ENCODE data around the gene NOS1.

NOS1 gene

DNA sequence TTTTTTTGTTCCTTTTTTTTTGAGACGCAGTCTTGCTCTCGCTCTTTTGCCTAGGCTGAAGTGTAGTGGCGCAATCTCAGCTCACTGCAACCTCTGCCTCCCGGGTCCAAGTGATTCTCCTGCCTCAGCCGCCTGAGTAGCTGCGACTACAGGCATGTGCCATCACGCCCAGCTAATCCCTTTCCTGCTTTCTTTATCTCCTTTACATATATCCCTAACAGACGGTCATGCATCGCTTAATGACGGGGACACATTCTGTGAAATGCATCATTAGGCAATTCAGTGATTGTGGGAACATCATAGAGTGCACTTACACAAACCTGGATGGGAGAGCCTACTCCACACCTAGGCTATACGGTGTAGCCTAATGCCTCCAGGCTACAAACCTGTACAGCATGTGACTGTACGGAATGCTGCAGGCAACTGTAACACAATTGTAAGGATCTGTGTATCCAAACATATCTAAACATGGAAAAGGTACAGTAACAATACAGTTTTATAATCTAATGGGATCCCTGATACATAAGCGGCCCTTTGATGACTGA, 32.8 kb downstream of the NOS1 start:
- DNase-seq, result peak; percentile 41

GRCh38 chr12:117322428-117322827, 39.0 kb downstream of the NOS1 start:
- DNase-seq, result no peak

DNA sequence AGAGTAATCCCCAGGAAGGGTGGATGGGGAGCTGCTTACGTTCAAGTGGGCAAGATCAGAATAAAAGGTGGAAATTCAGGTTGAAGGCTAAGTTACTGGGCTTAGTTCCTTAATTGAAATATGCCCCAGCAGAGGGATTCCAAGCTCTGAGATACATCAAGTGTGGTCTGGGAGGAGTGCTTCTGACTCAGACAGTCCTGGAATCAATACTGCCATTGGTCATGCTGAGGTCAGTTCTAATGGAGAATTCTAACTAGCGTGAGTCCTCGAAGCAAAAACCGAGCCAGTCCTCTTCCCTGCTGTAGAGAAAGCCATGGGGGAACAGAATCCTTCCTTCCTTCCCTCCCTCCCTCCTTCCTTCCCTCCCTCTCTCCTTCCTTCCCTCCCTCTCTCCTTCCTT, 39.9 kb downstream of the NOS1 start:
- no peak for DNase-seq

DNA sequence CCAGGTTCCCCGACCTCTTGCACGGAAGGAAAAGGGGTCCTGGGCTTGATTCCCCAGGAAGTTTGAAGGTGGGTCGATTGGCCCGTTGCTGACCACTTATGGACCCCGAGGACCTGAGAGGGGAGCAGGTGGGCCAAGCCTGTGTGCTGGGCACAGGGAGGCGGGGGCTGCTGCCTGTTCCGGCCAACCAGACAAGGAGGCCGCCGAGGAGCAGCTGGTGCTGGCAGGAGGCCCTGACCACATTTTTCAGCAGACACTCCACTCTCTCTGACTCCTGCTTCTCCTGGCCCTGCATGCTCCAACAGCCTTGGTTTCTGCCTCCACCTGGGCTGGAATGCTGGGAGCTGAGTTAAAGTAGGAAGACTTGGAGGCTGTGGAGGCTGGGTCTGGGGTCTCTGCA, 42.8 kb downstream of the NOS1 start:
- DNase-seq, result peak; percentile 32

DNA sequence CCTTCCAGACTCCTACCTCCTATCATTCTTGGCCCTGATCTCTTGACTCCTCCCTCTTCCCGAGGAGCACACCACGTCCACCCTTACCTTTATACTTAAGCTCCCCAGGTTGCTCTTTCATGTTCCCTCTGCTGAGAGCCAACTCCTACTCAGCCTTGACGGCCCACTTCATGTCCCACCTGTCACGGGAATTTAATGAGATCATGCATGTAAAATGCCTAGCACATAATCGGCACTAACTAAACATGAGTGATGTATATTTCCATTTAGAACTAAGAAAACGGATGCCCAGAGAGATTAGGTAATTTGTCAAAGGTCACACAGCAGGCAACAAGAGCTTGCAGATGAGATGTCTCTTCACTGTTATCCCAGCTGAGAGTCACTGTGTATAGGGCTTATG, 45.1 kb downstream of the NOS1 start:
- DNase-seq, result no peak

DNA sequence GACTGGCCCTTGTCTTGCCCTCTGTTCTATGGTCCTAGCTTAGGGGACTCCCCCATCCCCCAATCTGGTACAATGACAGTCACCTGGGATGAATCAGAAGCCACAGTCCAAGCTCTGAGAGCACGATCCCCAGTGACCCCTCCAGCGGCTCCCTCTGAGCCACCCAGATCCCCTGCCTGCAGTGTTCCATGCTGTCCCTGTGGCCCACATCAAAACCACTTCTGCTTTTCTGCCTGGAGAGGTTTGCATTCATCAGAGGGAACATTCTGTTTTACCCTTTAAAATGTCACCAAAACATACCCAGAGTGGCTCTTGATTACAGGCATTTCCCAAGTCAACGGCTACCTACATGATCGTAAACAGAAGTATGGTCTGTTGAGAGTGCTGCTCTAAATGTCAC, 47.5 kb downstream of the NOS1 start:
- DNase-seq, result no peak

GRCh38 chr12:117312770-117313169, 48.7 kb downstream of the NOS1 start:
- DNase-seq, result no peak

- DNase-seq, result no peak
These were observed 52.0 kb downstream of the NOS1 start for GRCh38 chr12:117309276-117309925.

- no peak for DNase-seq
These were observed 61.3 kb downstream of the NOS1 start for GRCh38 chr12:117300174-117300573.

GRCh38 chr12:117298648-117299225, 62.7 kb downstream of the NOS1 start:
- no peak for DNase-seq

DNA sequence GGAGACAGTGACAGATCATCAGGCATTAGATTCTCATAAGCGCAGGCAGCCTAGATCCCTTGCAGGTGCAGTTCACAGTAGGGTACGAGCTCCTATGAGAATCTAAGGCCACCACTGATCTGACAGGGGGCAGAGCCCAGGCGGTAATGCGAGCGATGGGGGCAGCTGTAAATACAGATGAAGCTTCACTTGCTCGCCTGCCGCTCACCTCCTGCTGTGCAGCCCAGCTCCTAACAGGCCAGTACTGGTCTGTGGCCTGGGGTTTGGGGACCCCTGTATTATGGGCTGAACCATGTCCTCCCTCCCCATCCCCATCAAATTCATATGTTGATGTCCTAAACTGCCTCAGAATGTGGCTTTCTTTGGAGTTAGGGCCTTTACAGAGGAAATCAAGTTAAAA, 63.2 kb downstream of the NOS1 start:
- no peak for DNase-seq

DNA sequence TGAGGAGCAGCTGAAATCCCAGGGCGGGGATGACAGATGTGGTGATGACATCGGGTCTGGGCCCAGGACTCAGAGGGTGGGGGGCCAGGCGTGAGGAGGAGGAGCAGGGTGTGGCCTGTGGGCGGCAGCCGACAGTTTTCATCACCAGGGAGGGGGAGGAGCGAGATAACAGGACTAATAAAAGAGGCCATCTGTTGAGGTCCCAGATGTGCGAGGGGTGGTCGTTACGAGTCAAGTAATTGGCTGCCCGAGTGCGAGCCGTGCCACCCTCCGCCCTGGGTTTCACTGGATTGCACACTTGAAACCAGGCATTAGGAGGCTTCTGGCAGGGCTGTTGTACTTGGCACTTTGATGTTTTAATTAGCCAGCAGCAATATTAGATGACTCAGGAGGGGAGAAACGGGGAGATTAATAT, 67.2 kb downstream of the NOS1 start:
- peak; percentile 95 for DNase-seq

DNA sequence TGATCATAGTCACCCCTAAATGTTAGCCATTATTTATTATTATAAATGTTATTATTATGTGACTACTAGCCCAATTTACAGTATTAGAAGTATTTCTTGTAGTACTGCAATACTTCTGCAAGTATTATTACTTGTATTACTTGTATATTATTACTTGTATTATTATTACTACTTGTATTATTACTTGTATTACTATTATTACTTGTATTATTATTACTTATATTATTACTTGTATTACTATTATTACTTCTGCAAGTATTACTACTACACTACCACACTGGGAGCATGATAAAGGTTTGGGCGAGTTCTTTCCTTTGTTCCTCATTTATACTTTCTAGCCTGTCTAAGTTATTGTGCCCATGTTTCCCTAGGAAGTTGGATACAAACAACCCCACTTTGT, 67.9 kb downstream of the NOS1 start:
- no peak for DNase-seq

GRCh38 chr12:117292688-117293087, 68.7 kb downstream of the NOS1 start:
- no peak for DNase-seq

DNA sequence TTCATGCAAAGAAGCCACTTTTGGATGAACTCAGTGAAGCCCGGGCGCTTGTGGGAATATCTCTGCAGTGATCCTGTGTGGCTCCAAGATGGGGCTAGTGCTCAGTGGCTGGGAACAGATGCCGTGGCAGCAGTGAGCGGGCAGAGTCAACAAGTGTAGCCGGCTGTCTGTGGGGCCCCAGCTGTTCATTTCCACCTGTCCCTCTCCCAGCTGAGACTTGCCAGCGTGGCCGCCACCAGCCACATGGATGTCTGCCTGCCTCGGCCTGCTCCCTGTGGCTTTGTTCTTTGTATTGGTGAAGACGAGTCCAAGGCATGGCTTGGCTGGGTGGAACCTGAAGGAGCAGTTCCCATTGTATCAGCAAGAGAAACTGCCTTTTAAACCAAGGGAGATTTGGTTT, 77.3 kb downstream of the NOS1 start:
- peak; percentile 80 for DNase-seq

- DNase-seq, result no peak
These were observed 78.9 kb downstream of the NOS1 start for GRCh38 chr12:117282490-117282889.

DNA sequence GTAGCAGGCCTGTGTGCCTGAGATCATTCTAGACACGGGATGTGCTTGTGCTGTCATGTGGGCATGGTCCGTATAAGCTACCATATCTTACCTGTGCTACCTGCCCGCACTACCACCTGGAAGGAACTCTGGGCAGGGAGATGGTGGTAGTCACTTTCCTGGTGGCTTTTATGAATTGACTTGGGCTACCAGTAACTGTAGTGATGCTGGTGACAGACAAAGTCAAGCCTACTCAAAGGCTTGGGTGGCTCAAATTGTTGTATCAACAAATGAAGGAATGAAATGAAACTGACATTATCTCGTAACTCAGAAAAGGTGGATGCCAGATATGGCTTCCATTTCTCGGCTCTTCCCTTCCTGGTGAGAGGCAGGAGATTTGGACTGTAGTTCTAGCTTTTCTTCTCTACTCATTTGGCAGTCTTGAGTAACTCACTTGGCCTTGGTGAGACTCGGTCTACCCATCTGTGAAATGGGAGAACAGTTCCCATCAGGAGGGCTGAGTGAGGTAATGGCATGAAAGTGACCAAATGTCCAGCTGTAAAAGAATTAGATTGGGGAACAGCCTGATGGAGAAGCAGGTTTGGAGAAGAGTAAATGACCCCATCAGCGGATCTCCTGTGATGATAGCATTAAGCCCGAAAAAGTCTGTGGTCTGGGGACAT, 81.3 kb downstream of the NOS1 start:
- no peak for DNase-seq

DNA sequence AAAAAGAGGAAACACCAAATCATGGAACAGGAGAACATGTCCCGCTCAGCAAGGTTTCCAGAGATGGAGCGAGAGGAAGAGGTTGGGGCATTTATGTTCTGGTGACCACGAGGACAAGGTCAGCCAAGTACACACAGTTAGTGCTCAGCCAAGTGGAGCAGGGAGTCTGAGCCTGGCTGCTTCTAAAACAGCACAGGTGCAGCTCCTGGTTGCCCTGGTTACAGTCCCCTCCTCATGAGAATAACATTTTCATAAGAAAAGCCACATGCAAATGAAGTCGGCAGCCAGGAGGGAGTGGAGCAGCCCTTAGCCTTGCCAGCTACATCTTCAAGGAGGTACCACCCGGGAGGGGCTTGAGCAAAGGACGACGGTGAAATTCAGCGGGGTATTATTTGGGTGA, 81.8 kb downstream of the NOS1 start:
- no peak for DNase-seq

DNA sequence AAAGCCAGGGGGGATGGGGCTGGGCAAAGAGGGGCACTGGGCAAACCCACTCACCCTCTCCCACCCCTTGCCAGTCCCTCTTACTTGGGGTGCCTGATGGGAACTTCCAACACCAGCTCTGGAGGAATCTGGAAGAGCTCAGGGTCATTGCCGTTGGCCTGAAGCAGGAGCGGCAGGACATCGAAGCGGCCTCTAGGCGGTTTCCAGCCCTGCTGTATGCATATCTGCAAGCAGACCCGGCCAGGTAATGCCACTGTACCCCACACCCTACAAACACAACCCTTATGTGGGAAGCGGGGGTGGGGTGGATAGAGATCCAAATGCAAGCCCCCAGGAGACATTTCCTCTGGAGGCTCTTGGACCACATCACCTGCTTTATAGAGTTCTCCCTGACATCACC, 83.6 kb downstream of the NOS1 start:
- DNase-seq, result no peak

DNA sequence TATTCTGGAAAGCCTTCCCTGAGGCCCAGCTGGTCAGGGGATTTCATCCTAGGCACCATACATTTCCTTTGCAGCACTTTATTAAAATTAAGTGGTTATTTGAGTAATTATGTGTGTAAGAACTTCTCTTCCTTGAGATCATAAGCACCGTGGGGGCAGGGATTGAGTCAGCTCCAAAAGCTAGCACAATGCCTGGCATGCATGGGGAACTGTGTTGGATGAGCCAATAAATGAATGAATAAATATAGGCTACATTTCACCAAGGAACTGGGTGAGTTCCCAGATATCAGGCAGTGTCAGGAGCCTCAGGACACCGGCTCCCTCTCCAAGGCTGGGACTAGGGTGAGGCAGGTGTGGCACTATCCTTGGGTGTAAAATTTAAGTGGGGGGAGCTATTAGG, 88.3 kb downstream of the NOS1 start:
- DNase-seq, result no peak

GRCh38 chr12:117272690-117273089, 88.7 kb downstream of the NOS1 start:
- DNase-seq, result no peak

DNA sequence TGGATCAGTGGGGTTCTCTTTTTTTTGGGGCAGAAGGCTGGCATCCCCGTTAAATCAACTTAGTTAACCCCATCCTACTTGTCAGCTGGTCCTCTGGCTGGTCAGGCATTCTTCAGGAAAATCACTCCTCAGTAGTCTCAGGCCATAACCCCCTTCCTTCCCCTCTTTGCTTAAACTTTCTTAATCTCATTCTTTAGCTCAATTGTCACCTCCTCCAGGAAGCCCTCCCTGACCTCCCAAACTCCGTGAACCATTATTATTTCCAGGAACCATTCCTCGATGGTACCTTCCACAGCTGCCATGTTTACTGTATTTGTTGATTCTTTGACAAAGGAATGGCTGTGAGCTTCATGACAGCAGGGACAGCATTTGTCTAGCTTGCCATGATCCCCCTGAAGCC, 98.7 kb downstream of the NOS1 start:
- DNase-seq, result no peak

GRCh38 chr12:117261247-117261646, 100.2 kb downstream of the NOS1 start:
- DNase-seq, result no peak

DNA sequence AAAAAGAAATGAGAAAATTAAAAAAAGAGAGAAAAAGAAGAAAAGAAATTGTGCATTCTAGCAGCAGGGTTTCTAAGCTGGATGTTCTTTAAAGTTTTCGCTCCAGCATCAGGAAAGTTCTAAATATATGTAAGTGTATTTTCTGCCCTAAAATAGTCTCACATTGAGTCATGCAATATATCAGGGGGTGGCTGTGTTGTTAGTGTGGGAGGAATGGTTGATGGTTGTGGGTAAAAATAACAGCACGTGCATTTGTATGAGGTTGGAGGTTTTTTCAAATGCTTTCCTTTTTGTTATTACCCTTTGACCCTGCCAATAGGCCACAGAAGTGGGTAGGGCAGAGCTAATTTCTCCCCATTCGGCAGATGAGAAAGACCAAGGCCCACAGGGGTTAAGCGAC, 106.0 kb downstream of the NOS1 start:
- no peak for DNase-seq

Data from NCI-H1694 (cell line).